Prostate gland (tissue), 2 donors: ENCODE data around the gene CCDC146.

Source experiments
- CTCF ChIP-seq, 4 experiments: fragments of 200-600 bp in 2 of 4; fragments of 450-650 bp in 2 of 4; sonication (generic) in 2 of 4; IDR thresholded peaks; 1 replicate in 3 of 4; 2 replicates in 1 of 4; pipeline ENCODE4 v1.5.1; 2016 to 2019; ENCODE audit warnings: antibody characterized with exemption in 4 of 4, mild to moderate bottlenecking in 2 of 4, moderate library complexity in 2 of 4
- POLR2A ChIP-seq: fragments of 450-650 bp; IDR thresholded peaks from one replicate; pipeline ENCODE4 v1.6.1; 2016; ENCODE audit warnings: antibody characterized with exemption, mild to moderate bottlenecking

GRCh38 chr7:77282897-77283296 is 160.5 kb downstream of the CCDC146 start:
- TF ChIP-seq CTCF (IDR thresholded peaks at IDR 0.05) (no peak), POLR2A (no peak)
